ENCODE measurements around the gene SPIRE2.
"Not testable (repeated sequence)": the region's sequence is repeated elsewhere in the genome, so short reads cannot be mapped to it uniquely, and the experiment has no call there.

SPIRE2 gene

DNA sequence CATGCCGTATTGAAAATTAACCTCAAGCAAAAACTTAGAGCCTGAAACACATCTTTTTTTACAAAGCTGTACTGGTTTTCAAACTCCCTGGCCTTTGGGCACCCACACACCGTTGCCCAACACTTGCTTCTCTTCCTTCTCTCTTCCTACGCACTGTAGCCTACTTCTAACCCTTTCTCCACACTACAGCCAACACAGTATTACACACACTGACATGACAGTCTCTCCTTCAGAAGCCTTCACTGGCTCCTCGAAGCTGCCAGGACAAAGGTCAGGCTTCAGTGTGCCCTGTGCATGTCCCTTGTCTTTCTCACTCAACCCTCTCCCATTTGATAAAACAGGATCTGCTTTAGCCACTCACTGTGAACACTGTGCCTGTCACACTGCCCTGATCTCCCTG is 19.8 kb upstream of the SPIRE2 start:
- in situ Hi-C loops (cut with MboI; ENCODE audit: low sequenced_read_pairs, unreplicated experiment) = no loop called here
- DNase-seq (ENCODE audit: low spot score) = no peak

DNA sequence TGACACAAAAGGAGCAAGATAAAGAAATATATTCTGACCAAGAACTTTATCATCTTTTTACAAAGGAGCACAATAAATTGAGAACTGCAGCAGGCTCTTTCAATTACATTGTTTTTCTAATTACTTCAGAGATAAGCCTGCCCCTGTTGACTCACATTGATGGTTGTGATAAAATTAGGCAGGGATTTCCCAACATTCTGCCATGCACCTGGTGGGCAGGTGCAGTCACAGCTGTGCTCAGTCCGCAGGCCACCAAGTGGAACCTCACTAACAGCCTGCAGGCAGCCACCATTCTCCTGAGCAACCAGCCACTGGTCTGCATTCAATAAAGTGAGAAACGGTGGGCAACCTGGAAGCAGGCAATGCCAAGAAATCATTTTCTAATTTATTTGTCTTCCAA is 17.0 kb upstream of the SPIRE2 start:
- in situ Hi-C loops (cut with MboI; ENCODE audit: low sequenced_read_pairs, unreplicated experiment) = no loop called here

More for the DNA sequence above, 19.8 kb upstream of the SPIRE2 start:
- TF ChIP-seq, protein P1, sequence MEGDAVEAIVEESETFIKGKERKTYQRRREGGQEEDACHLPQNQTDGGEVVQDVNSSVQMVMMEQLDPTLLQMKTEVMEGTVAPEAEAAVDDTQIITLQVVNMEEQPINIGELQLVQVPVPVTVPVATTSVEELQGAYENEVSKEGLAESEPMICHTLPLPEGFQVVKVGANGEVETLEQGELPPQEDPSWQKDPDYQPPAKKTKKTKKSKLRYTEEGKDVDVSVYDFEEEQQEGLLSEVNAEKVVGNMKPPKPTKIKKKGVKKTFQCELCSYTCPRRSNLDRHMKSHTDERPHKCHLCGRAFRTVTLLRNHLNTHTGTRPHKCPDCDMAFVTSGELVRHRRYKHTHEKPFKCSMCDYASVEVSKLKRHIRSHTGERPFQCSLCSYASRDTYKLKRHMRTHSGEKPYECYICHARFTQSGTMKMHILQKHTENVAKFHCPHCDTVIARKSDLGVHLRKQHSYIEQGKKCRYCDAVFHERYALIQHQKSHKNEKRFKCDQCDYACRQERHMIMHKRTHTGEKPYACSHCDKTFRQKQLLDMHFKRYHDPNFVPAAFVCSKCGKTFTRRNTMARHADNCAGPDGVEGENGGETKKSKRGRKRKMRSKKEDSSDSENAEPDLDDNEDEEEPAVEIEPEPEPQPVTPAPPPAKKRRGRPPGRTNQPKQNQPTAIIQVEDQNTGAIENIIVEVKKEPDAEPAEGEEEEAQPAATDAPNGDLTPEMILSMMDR (IDR thresholded peaks at IDR 0.05; ENCODE audit: borderline replicate concordance, control extremely low read depth, extremely low read depth, insufficient read depth, missing control alignments) = no peak

DNA sequence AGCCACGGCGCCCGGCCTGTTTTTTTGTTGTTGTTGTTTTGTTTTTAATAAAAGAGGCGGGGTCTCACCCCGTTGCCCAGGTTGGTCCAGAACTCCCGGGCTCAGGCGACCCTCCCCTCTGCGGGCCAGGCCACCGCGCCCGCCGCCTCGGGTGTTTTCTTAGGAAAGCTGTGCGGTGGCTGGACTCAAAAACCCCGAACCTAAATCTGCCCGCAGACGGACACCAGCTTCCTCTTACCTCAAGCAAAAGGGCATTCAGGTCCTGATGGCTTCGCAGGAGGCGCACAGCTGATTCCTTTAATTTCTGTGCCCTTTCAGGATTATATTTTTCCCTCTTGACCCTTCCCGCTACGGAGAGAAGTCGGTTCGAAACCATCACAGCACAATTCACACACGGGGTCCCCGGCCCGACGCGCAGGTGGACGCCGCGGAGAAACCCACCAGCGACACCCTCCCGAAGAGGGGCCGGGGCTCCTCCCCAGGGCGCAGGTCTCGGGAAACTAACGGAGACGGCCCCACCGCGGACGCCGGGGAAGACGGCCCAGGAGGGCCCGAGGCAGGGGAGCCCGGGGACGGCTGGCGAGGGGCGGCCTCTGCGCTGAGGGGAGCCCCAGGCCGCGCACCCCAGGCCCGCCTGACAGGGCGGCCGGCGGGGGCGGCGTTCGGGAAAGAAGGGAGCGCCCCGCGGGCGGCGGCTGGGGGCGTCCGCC is 12.5 kb upstream of the SPIRE2 start:
- in situ Hi-C loops (cut with MboI; ENCODE audit: low sequenced_read_pairs, unreplicated experiment) = no loop called here
- DNase-seq (ENCODE audit: low spot score) = peak; percentile 52
- TF ChIP-seq, protein P1 (IDR thresholded peaks at IDR 0.05; ENCODE audit: borderline replicate concordance, control extremely low read depth, extremely low read depth, insufficient read depth, missing control alignments) = no peak

More for the DNA sequence above, 17.0 kb upstream of the SPIRE2 start:
- peak; percentile 19 for DNase-seq (ENCODE audit: low spot score)
- TF ChIP-seq, protein P1 (IDR thresholded peaks at IDR 0.05; ENCODE audit: borderline replicate concordance, control extremely low read depth, extremely low read depth, insufficient read depth, missing control alignments) = no peak

DNA sequence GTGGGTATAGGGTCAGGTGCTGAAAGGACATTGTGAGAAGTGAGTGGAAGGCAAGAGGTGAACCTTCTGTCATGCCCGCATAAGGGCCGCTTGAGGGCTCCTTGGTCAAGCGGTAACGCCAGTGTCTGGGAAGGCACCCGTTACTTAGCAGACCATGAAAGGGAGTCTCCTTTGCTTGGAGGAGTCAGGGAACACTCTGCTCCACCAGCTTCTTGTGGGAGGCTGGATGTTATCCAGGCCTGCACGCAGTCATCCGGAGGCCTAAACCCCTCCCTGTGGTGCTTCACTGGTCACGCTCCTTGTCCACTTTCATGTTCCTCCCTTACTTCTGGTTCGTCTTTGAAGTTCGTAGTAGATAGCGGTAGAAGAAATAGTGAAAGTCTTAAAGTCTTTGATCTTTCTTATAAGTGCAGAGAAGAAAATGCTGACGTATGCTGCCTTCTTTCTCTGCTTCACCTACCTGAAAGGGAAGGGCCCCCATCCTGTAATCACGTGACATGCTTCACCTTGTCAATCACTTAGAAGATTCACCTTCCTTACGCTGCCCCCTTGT is 9.3 kb upstream of the SPIRE2 start:
- in situ Hi-C loops (cut with MboI; ENCODE audit: low sequenced_read_pairs, unreplicated experiment); DNase-seq (ENCODE audit: low spot score): not testable (repeated sequence)

DNA sequence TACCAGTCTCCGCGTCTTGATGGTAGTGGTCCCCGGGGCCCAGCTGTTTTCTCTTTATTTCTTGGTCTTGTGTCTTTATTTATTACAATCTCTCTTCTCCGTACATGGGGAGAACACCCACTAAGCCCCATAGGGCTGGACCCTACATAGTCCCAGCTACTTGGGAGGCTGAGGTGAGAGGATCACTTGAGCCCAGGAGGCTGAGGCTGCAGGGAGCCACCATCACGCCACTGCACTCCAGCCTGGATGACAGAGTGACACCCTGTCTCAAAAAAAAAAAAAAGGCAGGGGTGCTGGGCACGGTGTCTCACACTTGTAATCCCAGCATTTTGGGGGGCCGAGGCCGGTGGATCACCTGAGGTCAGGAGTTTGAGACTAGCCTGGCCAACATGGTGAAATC is 8.8 kb upstream of the SPIRE2 start:
- DNase-seq (ENCODE audit: low spot score); in situ Hi-C loops (cut with MboI; ENCODE audit: low sequenced_read_pairs, unreplicated experiment): not testable (repeated sequence)

- in situ Hi-C loops (cut with MboI; ENCODE audit: low sequenced_read_pairs, unreplicated experiment) = no loop called here
- TF ChIP-seq, protein P1 (IDR thresholded peaks at IDR 0.05; ENCODE audit: borderline replicate concordance, control extremely low read depth, extremely low read depth, insufficient read depth, missing control alignments) = no peak
- DNase-seq (ENCODE audit: low spot score) = no peak
Measured at GRCh38 chr16:89821438-89822187, 6.7 kb upstream of the SPIRE2 start.

DNA sequence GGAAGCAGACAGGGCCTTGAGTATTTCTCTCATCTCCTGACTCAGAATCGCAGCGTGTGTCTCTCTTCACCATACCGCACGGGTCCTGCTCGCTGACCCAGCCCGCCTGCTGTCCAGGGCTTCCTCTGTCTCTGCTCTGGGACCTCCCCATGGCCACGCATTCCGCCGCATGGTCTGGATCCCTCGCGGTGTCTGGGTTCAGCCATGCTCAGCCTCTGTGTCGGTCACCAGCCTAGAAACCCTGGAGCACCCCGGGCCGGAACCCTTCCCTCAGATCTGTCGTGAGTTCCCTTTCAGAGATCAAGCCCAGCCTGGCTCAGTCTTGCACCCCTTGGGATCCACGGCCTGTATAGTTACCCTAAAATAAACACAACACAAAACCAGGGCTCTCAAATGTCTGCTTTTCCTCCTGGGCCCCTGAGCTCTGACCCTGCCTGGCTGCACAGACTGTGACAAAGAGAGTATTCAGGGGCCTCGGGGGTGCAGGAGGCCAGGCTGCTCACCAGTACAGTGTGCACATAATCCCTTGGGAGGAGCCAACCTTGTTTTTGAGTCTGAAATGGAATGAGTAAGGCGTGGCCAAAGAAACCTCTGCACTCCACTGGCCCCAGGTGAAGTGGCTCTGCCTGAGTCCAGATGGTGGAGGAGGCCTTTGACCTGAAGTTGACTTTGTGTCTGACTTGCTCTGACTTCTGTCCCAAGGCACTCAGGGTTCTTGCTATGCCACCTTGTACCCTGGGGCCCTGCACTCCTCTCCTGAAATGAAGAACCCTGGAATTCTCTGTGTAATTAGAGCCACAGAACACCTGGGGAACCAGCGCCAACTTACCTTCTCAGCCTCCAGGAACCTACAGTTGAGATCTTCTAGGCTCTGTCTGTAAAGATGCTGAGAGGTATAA is 5.8 kb upstream of the SPIRE2 start:
- no peak for DNase-seq (ENCODE audit: low spot score)
- TF ChIP-seq, protein P1 (IDR thresholded peaks at IDR 0.05; ENCODE audit: borderline replicate concordance, control extremely low read depth, extremely low read depth, insufficient read depth, missing control alignments) = no peak
- in situ Hi-C loops (cut with MboI; ENCODE audit: low sequenced_read_pairs, unreplicated experiment) = no loop called here

All from GM13976 (cell line).